ENCODE results near the gene YIPF1. TPM values are rescaled to one million over a fixed set of nuclear protein-coding genes. Genes with fewer than 3 reads are reported as not detected.

YIPF1 gene
- total and polyA plus RNA-seq, 4 donors: 19.9 to 33.3 (median 25.1) TPM

DNA sequence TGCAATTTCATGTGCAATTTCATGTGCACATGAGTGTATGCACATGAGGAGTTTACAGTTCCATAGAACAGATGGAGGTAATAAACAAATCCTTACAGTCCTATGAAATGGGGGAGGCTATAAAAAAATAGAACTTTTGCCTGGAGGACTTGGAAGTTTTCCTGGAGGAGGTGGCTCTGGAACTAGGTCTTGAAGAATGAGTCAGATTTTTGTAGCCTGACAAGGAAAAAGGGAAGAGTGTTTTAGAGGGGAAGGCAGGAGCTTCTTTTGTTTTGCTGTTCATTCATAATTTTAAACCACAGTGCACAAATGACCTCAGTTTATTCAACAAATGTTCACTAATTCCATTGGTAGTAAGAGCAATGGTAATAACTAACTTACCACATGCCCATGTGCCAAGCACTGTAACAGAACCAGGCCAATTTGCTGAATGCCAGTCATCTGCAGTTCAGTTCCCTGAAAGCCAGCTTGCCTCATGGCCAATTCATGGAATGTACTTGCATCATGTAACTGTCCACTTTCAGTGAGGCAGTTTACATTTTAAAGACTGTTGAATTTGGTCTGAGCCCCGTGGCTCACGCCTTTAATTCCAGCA is 7.1 kb upstream of the YIPF1 start:
- Histone ChIP-seq H3K27ac (ENCODE audit: low read depth in 1 of 2, low read length in 1 of 2) (no peak overlapping the region), H3K9me3 (ENCODE audit: control insufficient read depth in 4 of 4, insufficient read depth in 3 of 4, low read length in 3 of 4) (no peaks in the 10 kb centered on the region), H3K27me3 (ENCODE audit: control insufficient read depth in 3 of 3, insufficient read depth in 3 of 3, low read length in 2 of 3) (no peaks in the 10 kb centered on the region), H3K4me1 (ENCODE audit: control insufficient read depth in 5 of 5, insufficient read depth in 5 of 5, low read length in 5 of 5) (peaks cover 0 to 12% (median 8%) of the 10 kb centered on the region in 5 donors), H3K4me3 (no peak overlapping the region), H3K9ac (ENCODE audit: insufficient read depth in 1 of 2, low read length in 2 of 2) (no peak overlapping the region), H3K36me3 (ENCODE audit: control insufficient read depth in 4 of 4, insufficient read depth in 4 of 4, low read length in 4 of 4) (no peaks in the 10 kb centered on the region)
- peak; percentile 12 for ATAC-seq (ENCODE audit: insufficient read depth, low FRiP score)
- 61 to 85% methylated on average over 2 of the region's 2 CpGs for WGBS, 2 donors
- no peak for DNase-seq
- TF ChIP-seq CTCF (IDR thresholded peaks at IDR 0.05; ENCODE audit: control extremely low read depth, extremely low read depth): no peak

- Histone ChIP-seq H3K4me1 (ENCODE audit: control insufficient read depth in 5 of 5, insufficient read depth in 5 of 5, low read length in 5 of 5) (peaks cover 0 to 13% (median 11%) of the 10 kb centered on the region in 5 donors), H3K4me3 (no peak overlapping the region), H3K36me3 (ENCODE audit: control insufficient read depth in 4 of 4, insufficient read depth in 4 of 4, low read length in 4 of 4) (no peaks in the 10 kb centered on the region), H3K27me3 (ENCODE audit: control insufficient read depth in 3 of 3, insufficient read depth in 3 of 3, low read length in 2 of 3) (no peaks in the 10 kb centered on the region), H3K9ac (ENCODE audit: insufficient read depth in 1 of 2, low read length in 2 of 2) (no peak overlapping the region), H3K27ac (ENCODE audit: low read depth in 1 of 2, low read length in 1 of 2) (no peak overlapping the region), H3K9me3 (ENCODE audit: control insufficient read depth in 4 of 4, insufficient read depth in 3 of 4, low read length in 3 of 4) (no peaks in the 10 kb centered on the region)
- DNase-seq: peak in 1 of 3 donors; percentile 38
- ATAC-seq (ENCODE audit: insufficient read depth, low FRiP score): no peak
- no peak for TF ChIP-seq CTCF (IDR thresholded peaks at IDR 0.05; ENCODE audit: control extremely low read depth, extremely low read depth)
- 53 to 57% methylated on average over 6 of the region's 6 CpGs for WGBS, 2 donors
Measured at GRCh38 chr1:53895421-53895820, 5.8 kb upstream of the YIPF1 start.

GRCh38 chr1:53894644-53895043 is 5.0 kb upstream of the YIPF1 start:
- DNase-seq: no peak
- Histone ChIP-seq H3K27ac (ENCODE audit: low read depth in 1 of 2, low read length in 1 of 2) (no peak overlapping the region), H3K9ac (ENCODE audit: insufficient read depth in 1 of 2, low read length in 2 of 2) (no peak overlapping the region), H3K9me3 (ENCODE audit: control insufficient read depth in 4 of 4, insufficient read depth in 3 of 4, low read length in 3 of 4) (no peaks in the 10 kb centered on the region), H3K4me1 (ENCODE audit: control insufficient read depth in 5 of 5, insufficient read depth in 5 of 5, low read length in 5 of 5) (peaks cover 0 to 14% (median 12%) of the 10 kb centered on the region in 5 donors), H3K27me3 (ENCODE audit: control insufficient read depth in 3 of 3, insufficient read depth in 3 of 3, low read length in 2 of 3) (no peaks in the 10 kb centered on the region), H3K4me3 (no peak overlapping the region), H3K36me3 (ENCODE audit: control insufficient read depth in 4 of 4, insufficient read depth in 4 of 4, low read length in 4 of 4) (no peaks in the 10 kb centered on the region)
- WGBS, 2 donors: 90 to 93% methylated on average over 5 of the region's 5 CpGs
- no peak for ATAC-seq (ENCODE audit: insufficient read depth, low FRiP score)
- TF ChIP-seq CTCF (IDR thresholded peaks at IDR 0.05; ENCODE audit: control extremely low read depth, extremely low read depth): no peak
